Smooth muscle cell (in vitro differentiated cells): Measurements from ENCODE around the gene LTB4R. TPM values are rescaled to one million over a fixed set of nuclear protein-coding genes. Genes with fewer than 3 reads are reported as not detected.

Experiments used
- DNase-seq: peaks from one replicate; lab custom pipeline; 2025; ENCODE audit not compliant: unreplicated experiment; lab: John Stamatoyannopoulos, UW
- H2AFZ ChIP-seq: fragments of 200-600 bp; sonication (generic); 2 replicates; pipeline ENCODE4 v1.6.0; 2016; ENCODE audit warnings: antibody characterized with exemption, low read depth, mild to moderate bottlenecking
- H3F3A ChIP-seq: fragments of 200-600 bp; sonication (generic); 2 replicates; pipeline ENCODE4 v1.6.0; 2017; ENCODE audit warnings: antibody characterized with exemption, low read depth
- H3K27ac ChIP-seq: fragments of 200-600 bp; sonication (generic); 2 replicates; pipeline ENCODE4 v1.5.1; 2016; ENCODE audit warnings: low read depth, mild to moderate bottlenecking
- H3K27me3 ChIP-seq: fragments of 200-600 bp; sonication (generic); 2 replicates; pipeline ENCODE4 v1.6.1; 2016; ENCODE audit warnings: low read depth, mild to moderate bottlenecking
- H3K36me3 ChIP-seq: fragments of 200-600 bp; sonication (generic); 2 replicates; pipeline ENCODE4 v1.5.1; 2016; ENCODE audit warnings: low read depth
- H3K4me1 ChIP-seq: fragments of 200-600 bp; sonication (generic); 2 replicates; pipeline ENCODE4 v1.5.1; 2016; ENCODE audit warnings: low read depth
- H3K4me2 ChIP-seq: fragments of 200-600 bp; sonication (generic); 2 replicates; pipeline ENCODE4 v1.6.0; 2016; ENCODE audit warnings: mild to moderate bottlenecking
- H3K4me3 ChIP-seq: fragments of 200-600 bp; sonication (generic); 2 replicates; pipeline ENCODE4 v1.5.1; 2016; ENCODE audit warnings: mild to moderate bottlenecking
- H3K79me2 ChIP-seq: fragments of 200-600 bp; sonication (generic); 2 replicates; pipeline ENCODE4 v1.6.0; 2016; ENCODE audit warnings: low read depth, mild to moderate bottlenecking
- H3K9ac ChIP-seq: fragments of 200-600 bp; sonication (generic); 2 replicates; pipeline ENCODE4 v1.6.0; 2016; ENCODE audit warnings: low read depth
- H3K9me3 ChIP-seq: fragments of 200-600 bp; sonication (generic); replicated peaks from 2 replicates; pipeline ENCODE4 v1.5.1; 2016; ENCODE audit warnings: low read depth
- H4K20me1 ChIP-seq: fragments of 200-600 bp; sonication (generic); 2 replicates; pipeline ENCODE4 v1.6.0; 2016; ENCODE audit warnings: low read depth
- WGBS: methylation state at CpG from one replicate; pipeline ENCODE4 v1.1.7; 2016; ENCODE audit warnings: low lambda C conversion rate; 5-methylcytosine and 5-hydroxymethylcytosine counted together
- polyA plus RNA-seq: library from polyadenylated mRNA; unstranded; fragments of >200 nt; fragmentation: Nextera tagmentation; extraction: Ambion mirVana; gene quantifications from 2 replicates; pipeline ENCODE4 v1.2.1, GENCODE V29; 2016
- small RNA-seq: library from RNA; depleted of rRNA; stranded (forward); fragments of <200 nt; gene quantifications from one replicate; pipeline ENCODE3, GENCODE V24; 2014
- total RNA-seq: library from RNA; depleted of rRNA; stranded (reverse); fragments of >200 nt; gene quantifications from 2 replicates; pipeline ENCODE4 v1.2.3, GENCODE V29; 2014
- TF ChIP-seq, protein P1 (sequence below): fragments of 200-600 bp; sonication (generic); IDR thresholded peaks from 2 replicates; pipeline ENCODE4 v1.5.1; 2017; ENCODE audit warnings: borderline replicate concordance, mild to moderate bottlenecking, antibody characterized with exemption; ENCODE audit not compliant: insufficient read depth, poor library complexity, severe bottlenecking

LTB4R gene
- total and polyA plus RNA-seq, 2 experiments from 2014 or later = 1.6 to 2.7 TPM

DNA sequence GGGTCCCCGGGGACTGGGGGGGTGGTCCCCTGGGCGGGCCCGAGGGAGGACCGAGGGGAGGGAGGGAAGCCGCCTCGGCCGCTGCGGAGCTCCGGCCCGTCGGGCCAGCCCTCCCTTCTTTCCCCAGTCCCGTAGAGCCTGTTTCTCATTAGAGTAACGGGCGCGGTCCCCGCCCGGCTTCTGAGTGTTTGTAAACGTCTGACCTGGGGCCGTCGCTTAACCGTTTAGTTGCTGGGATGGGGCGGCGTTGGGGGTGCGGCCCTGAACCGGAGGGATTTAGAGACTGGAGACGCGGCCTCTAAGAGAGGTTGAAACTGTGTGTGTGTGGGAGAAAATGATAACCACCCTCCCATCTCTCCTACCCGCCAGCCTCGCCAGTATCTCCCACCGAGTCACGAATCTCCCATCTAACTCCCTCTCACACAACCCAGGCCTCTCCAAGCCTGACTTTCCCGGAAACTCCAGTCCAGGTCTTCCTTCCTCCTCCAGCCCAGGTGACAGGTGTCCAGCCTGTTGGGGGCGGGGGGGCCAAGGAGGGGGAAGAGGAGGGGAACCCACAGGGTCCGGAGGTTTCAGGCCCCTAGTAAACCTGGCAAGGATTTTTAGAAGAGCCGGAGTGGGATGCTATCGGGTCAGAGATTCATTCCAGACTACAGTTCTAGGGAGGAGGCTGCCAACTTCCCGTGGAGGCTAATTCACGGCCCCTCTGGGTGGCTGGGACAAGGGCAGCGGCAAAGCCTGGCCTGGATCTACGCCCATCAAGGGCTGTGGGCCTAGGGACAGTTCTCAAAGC lies 55.6 kb downstream of the LTB4R start:
- DNase-seq = peak; percentile 77
- Histone ChIP-seq H2AFZ (peak overlapping the region; percentile 81), H3K36me3 (no peaks in the 10 kb centered on the region), H4K20me1 (peaks cover 24% of the 10 kb centered on the region), H3F3A (peaks cover 11% of the 10 kb centered on the region), H3K4me2 (peak overlapping the region; percentile 100), H3K4me1 (peaks cover 18% of the 10 kb centered on the region), H3K9me3 (no peaks in the 10 kb centered on the region), H3K27me3 (no peaks in the 10 kb centered on the region), H3K79me2 (peaks cover 4% of the 10 kb centered on the region), H3K9ac (peak overlapping the region; percentile 87), H3K27ac (peak overlapping the region; percentile 97), H3K4me3 (peak overlapping the region; percentile 99)
- under 1% methylated on average over 40 of the region's 40 CpGs for WGBS
- TF ChIP-seq, protein P1, sequence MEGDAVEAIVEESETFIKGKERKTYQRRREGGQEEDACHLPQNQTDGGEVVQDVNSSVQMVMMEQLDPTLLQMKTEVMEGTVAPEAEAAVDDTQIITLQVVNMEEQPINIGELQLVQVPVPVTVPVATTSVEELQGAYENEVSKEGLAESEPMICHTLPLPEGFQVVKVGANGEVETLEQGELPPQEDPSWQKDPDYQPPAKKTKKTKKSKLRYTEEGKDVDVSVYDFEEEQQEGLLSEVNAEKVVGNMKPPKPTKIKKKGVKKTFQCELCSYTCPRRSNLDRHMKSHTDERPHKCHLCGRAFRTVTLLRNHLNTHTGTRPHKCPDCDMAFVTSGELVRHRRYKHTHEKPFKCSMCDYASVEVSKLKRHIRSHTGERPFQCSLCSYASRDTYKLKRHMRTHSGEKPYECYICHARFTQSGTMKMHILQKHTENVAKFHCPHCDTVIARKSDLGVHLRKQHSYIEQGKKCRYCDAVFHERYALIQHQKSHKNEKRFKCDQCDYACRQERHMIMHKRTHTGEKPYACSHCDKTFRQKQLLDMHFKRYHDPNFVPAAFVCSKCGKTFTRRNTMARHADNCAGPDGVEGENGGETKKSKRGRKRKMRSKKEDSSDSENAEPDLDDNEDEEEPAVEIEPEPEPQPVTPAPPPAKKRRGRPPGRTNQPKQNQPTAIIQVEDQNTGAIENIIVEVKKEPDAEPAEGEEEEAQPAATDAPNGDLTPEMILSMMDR = no peak

Small RNAs within 50 kb of the gene (small RNA-seq; reads per million reads assigned to genes)
- gene RF00026 = not detected

Other genes starting within 250 kb of the LTB4R start
Only the 30 nearest of the 33 such genes appear.
- 43.6 and 46.1 TPM in 2 replicates for gene DCAF11, start 196.7 kb upstream of the LTB4R start, total RNA-seq
- 31.8 and 39.3 TPM in 2 replicates for gene DCAF11, start 196.7 kb upstream of the LTB4R start, polyA plus RNA-seq
- 0.18 and 1.9 TPM in 2 replicates for gene NRL, start 196.6 kb upstream of the LTB4R start, total RNA-seq
- gene NRL, start 196.6 kb upstream of the LTB4R start, polyA plus RNA-seq = 1.3 and 2.6 TPM in 2 replicates
- 2.7 TPM in 1 of 2 replicates, not detected in the other for gene FITM1, start 180.8 kb upstream of the LTB4R start, total RNA-seq
- 0.31 and 1.1 TPM in 2 replicates for gene FITM1, start 180.8 kb upstream of the LTB4R start, polyA plus RNA-seq
- gene PSME1, start 175.3 kb upstream of the LTB4R start, total RNA-seq = 41.4 and 49.4 TPM in 2 replicates
- gene PSME1, start 175.3 kb upstream of the LTB4R start, polyA plus RNA-seq = 94.1 and 114 TPM in 2 replicates
- gene EMC9, start 169.9 kb upstream of the LTB4R start, total RNA-seq = 6.3 and 13.0 TPM in 2 replicates
- gene EMC9, start 169.9 kb upstream of the LTB4R start, polyA plus RNA-seq = 11.9 and 16.9 TPM in 2 replicates
- gene PSME2, start 164.9 kb upstream of the LTB4R start, total RNA-seq = 40.7 and 53.2 TPM in 2 replicates
- 164 and 166 TPM in 2 replicates for gene PSME2, start 164.9 kb upstream of the LTB4R start, polyA plus RNA-seq
- 39.3 and 74.8 TPM in 2 replicates for gene RNF31, start 164.0 kb upstream of the LTB4R start, total RNA-seq
- 23.3 and 25.4 TPM in 2 replicates for gene RNF31, start 164.0 kb upstream of the LTB4R start, polyA plus RNA-seq
- gene IRF9, start 150.2 kb upstream of the LTB4R start, total RNA-seq = 38.2 and 42.7 TPM in 2 replicates
- 42.0 and 58.3 TPM in 2 replicates for gene IRF9, start 150.2 kb upstream of the LTB4R start, polyA plus RNA-seq
- 5.7 and 9.3 TPM in 2 replicates for gene REC8, start 139.4 kb upstream of the LTB4R start, total RNA-seq
- 16.8 and 26.7 TPM in 2 replicates for gene REC8, start 139.4 kb upstream of the LTB4R start, polyA plus RNA-seq
- gene IPO4, start 122.7 kb upstream of the LTB4R start, total RNA-seq = 14.7 and 82.6 TPM in 2 replicates
- gene IPO4, start 122.7 kb upstream of the LTB4R start, polyA plus RNA-seq = 20.5 and 26.6 TPM in 2 replicates
- gene TM9SF1, start 116.1 kb upstream of the LTB4R start, total RNA-seq = 66.6 and 72.1 TPM in 2 replicates
- gene TM9SF1, start 116.1 kb upstream of the LTB4R start, polyA plus RNA-seq = 86.5 and 95.8 TPM in 2 replicates
- 0.85 TPM in 1 of 2 replicates, not detected in the other for gene TSSK4, start 105.8 kb upstream of the LTB4R start, total RNA-seq
- gene TSSK4, start 105.8 kb upstream of the LTB4R start, polyA plus RNA-seq = 0.89 and 1.3 TPM in 2 replicates
- gene CHMP4A, start 98.0 kb upstream of the LTB4R start, total RNA-seq = 29.7 and 32.5 TPM in 2 replicates
- gene CHMP4A, start 98.0 kb upstream of the LTB4R start, polyA plus RNA-seq = 46.8 and 63.9 TPM in 2 replicates
- 31.0 and 33.0 TPM in 2 replicates for gene MDP1, start 95.4 kb upstream of the LTB4R start, total RNA-seq
- 36.8 and 42.3 TPM in 2 replicates for gene MDP1, start 95.4 kb upstream of the LTB4R start, polyA plus RNA-seq
- gene NEDD8, start 79.1 kb upstream of the LTB4R start, total RNA-seq = 209 and 211 TPM in 2 replicates
- gene NEDD8, start 79.1 kb upstream of the LTB4R start, polyA plus RNA-seq = 375 and 432 TPM in 2 replicates
- gene GMPR2, start 78.6 kb upstream of the LTB4R start, total RNA-seq = 38.8 and 65.0 TPM in 2 replicates
- gene GMPR2, start 78.6 kb upstream of the LTB4R start, polyA plus RNA-seq = 43.4 and 55.9 TPM in 2 replicates
- 27.9 and 38.8 TPM in 2 replicates for gene TINF2, start 68.9 kb upstream of the LTB4R start, total RNA-seq
- gene TINF2, start 68.9 kb upstream of the LTB4R start, polyA plus RNA-seq = 43.6 and 52.5 TPM in 2 replicates
- 4.1 and 13.6 TPM in 2 replicates for gene TGM1, start 48.3 kb upstream of the LTB4R start, total RNA-seq
- 1.6 and 7.7 TPM in 2 replicates for gene TGM1, start 48.3 kb upstream of the LTB4R start, polyA plus RNA-seq
- 15.4 and 18.5 TPM in 2 replicates for gene RABGGTA, start 39.9 kb upstream of the LTB4R start, total RNA-seq
- 33.4 and 38.2 TPM in 2 replicates for gene RABGGTA, start 39.9 kb upstream of the LTB4R start, polyA plus RNA-seq
- gene DHRS1, start 11.7 kb upstream of the LTB4R start, total RNA-seq = 22.5 and 23.3 TPM in 2 replicates
- 25.2 and 27.4 TPM in 2 replicates for gene DHRS1, start 11.7 kb upstream of the LTB4R start, polyA plus RNA-seq
- 9.3 and 11.2 TPM in 2 replicates for gene NOP9, start 11.7 kb upstream of the LTB4R start, total RNA-seq
- 2.7 and 3.3 TPM in 2 replicates for gene NOP9, start 11.7 kb upstream of the LTB4R start, polyA plus RNA-seq
- gene CIDEB, start 3.5 kb upstream of the LTB4R start, total RNA-seq = not detected in 2 replicates
- 0.58 TPM in 1 of 2 replicates, not detected in the other for gene CIDEB, start 3.5 kb upstream of the LTB4R start, polyA plus RNA-seq
- 2.8 and 6.9 TPM in 2 replicates for gene LTB4R2, start 1.4 kb upstream of the LTB4R start, total RNA-seq
- 0.70 and 2.4 TPM in 2 replicates for gene LTB4R2, start 1.4 kb upstream of the LTB4R start, polyA plus RNA-seq
- gene ADCY4, start 23.6 kb downstream of the LTB4R start, total RNA-seq = 0.13 and 0.45 TPM in 2 replicates
- 0.66 TPM in 1 of 2 replicates, not detected in the other for gene ADCY4, start 23.6 kb downstream of the LTB4R start, polyA plus RNA-seq
- 1.3 and 1.6 TPM in 2 replicates for gene RIPK3, start 28.5 kb downstream of the LTB4R start, total RNA-seq
- gene RIPK3, start 28.5 kb downstream of the LTB4R start, polyA plus RNA-seq = 1.2 TPM in 1 of 2 replicates, not detected in the other
- gene NFATC4, start 56.7 kb downstream of the LTB4R start, total RNA-seq = 40.1 and 44.6 TPM in 2 replicates
- 84.7 and 93.3 TPM in 2 replicates for gene NFATC4, start 56.7 kb downstream of the LTB4R start, polyA plus RNA-seq
- 38.0 and 41.1 TPM in 2 replicates for gene NYNRIN, start 87.5 kb downstream of the LTB4R start, total RNA-seq
- 29.5 and 30.3 TPM in 2 replicates for gene NYNRIN, start 87.5 kb downstream of the LTB4R start, polyA plus RNA-seq
- gene CBLN3, start 118.2 kb downstream of the LTB4R start, total RNA-seq = 1.1 and 3.0 TPM in 2 replicates
- 1.6 and 2.5 TPM in 2 replicates for gene CBLN3, start 118.2 kb downstream of the LTB4R start, polyA plus RNA-seq
- 43.1 and 55.7 TPM in 2 replicates for gene KHNYN, start 118.5 kb downstream of the LTB4R start, total RNA-seq
- 28.2 and 34.8 TPM in 2 replicates for gene KHNYN, start 118.5 kb downstream of the LTB4R start, polyA plus RNA-seq
- 20.9 and 21.6 TPM in 2 replicates for gene SDR39U1, start 131.3 kb downstream of the LTB4R start, total RNA-seq
- 62.6 and 78.8 TPM in 2 replicates for gene SDR39U1, start 131.3 kb downstream of the LTB4R start, polyA plus RNA-seq